Stomach (tissue), 4 donors: ENCODE data around the gene ZFHX3.

ENCODE experiments used
- CTCF ChIP-seq, 7 experiments: fragments of 450-650 bp in 4 of 7; fragments of 200-600 bp in 3 of 7; sonication (generic) in 3 of 7; IDR thresholded peaks; one replicate each; pipeline ENCODE4 v1.5.1; 2016 to 2019; ENCODE audit warnings: antibody characterized with exemption in 7 of 7, control low read depth in 2 of 7, mild to moderate bottlenecking in 1 of 7
- EP300 ChIP-seq: sonication (generic); formaldehyde crosslinking; IDR thresholded peaks from one replicate; pipeline ENCODE4 v1.6.1; 2017; ENCODE audit warnings: antibody characterized with exemption
- POLR2A ChIP-seq, 4 donors: fragments of 450-650 bp; IDR thresholded peaks; one replicate each; pipeline ENCODE4 v1.6.1; 2016; ENCODE audit warnings: antibody characterized with exemption in 4 of 4, control low read depth in 2 of 4, mild to moderate bottlenecking in 1 of 4, moderate library complexity in 1 of 4
- POLR2AphosphoS5 ChIP-seq, 3 donors: sonication (generic); formaldehyde crosslinking; IDR thresholded peaks; one replicate each; pipeline ENCODE4 v1.6.1; 2016; ENCODE audit warnings: antibody characterized with exemption in 3 of 3

- no peak for TF ChIP-seq CTCF (IDR thresholded peaks at IDR 0.05)
- no peak for TF ChIP-seq EP300
- TF ChIP-seq POLR2AphosphoS5 (IDR thresholded peaks at IDR 0.05) = no peak
- no peak for TF ChIP-seq POLR2A (IDR thresholded peaks at IDR 0.05)
Measured at GRCh38 chr16:73064212-73064993, 16.5 kb upstream of the ZFHX3 start.
